Stimulated activated CD4-positive, alpha-beta T cell treated with anti-CD3 and anti-CD28 coated beads, TNF-alpha, amount 100 ng/mL, for 1 hour (primary cell): ENCODE measurements around the gene AGPAT4.

Source experiments
- DNase-seq, 3 donors: peaks; one replicate each; pipeline ENCODE4 v3.0.0-alpha.2; 2020; ENCODE audit warnings: low read depth in 3 of 3, low spot score in 1 of 3

Gene AGPAT4

GRCh38 chr6:161117942-161118341 lies 155.9 kb downstream of the AGPAT4 start:
- DNase-seq: no peak

- no peak for DNase-seq
Observed at GRCh38 chr6:161117308-161117707, 156.6 kb downstream of the AGPAT4 start.

- DNase-seq: no peak
Observed at GRCh38 chr6:161116554-161116953, 157.3 kb downstream of the AGPAT4 start.

- DNase-seq: no peak
Observed at GRCh38 chr6:161115468-161115867, 158.4 kb downstream of the AGPAT4 start.

- no peak for DNase-seq
Observed at GRCh38 chr6:161111261-161111660, 162.6 kb downstream of the AGPAT4 start.

- DNase-seq: no peak
Observed at GRCh38 chr6:161110028-161110779, 163.7 kb downstream of the AGPAT4 start.

GRCh38 chr6:161109366-161109765 lies 164.5 kb downstream of the AGPAT4 start:
- no peak for DNase-seq

GRCh38 chr6:161108916-161109315 lies 164.9 kb downstream of the AGPAT4 start:
- DNase-seq: no peak

GRCh38 chr6:161107779-161108730 lies 165.8 kb downstream of the AGPAT4 start:
- no peak for DNase-seq

GRCh38 chr6:161105408-161105807 lies 168.5 kb downstream of the AGPAT4 start:
- no peak for DNase-seq

GRCh38 chr6:161104966-161105365 lies 168.9 kb downstream of the AGPAT4 start:
- no peak for DNase-seq

- no peak for DNase-seq
Observed at GRCh38 chr6:161103475-161103874, 170.4 kb downstream of the AGPAT4 start.

- no peak for DNase-seq
Observed at GRCh38 chr6:161101517-161101916, 172.3 kb downstream of the AGPAT4 start.

GRCh38 chr6:161100072-161100471 lies 173.8 kb downstream of the AGPAT4 start:
- DNase-seq: no peak

GRCh38 chr6:161095916-161096315 lies 177.9 kb downstream of the AGPAT4 start:
- DNase-seq: no peak

GRCh38 chr6:161094955-161095354 lies 178.9 kb downstream of the AGPAT4 start:
- DNase-seq: no peak

- DNase-seq: no peak
Observed at GRCh38 chr6:161091972-161092701, 181.7 kb downstream of the AGPAT4 start.

- DNase-seq: no peak
Observed at GRCh38 chr6:161091151-161091550, 182.7 kb downstream of the AGPAT4 start.

GRCh38 chr6:161088676-161089328 lies 185.1 kb downstream of the AGPAT4 start:
- no peak for DNase-seq

- DNase-seq: no peak
Observed at GRCh38 chr6:161085246-161085645, 188.6 kb downstream of the AGPAT4 start.

GRCh38 chr6:161082215-161082614 lies 191.6 kb downstream of the AGPAT4 start:
- no peak for DNase-seq
